GM12878 (cell line): ENCODE measurements around the gene PHACTR1. TPM values are rescaled to one million over a fixed set of nuclear protein-coding genes. Genes with fewer than 3 reads are reported as not detected.

Experiments
- ATAC-seq: fragments of 200-7000 bp; cut with Tn5 transposase; 3 replicates; pipeline ENCODE4 v1.9.1; 2020; ENCODE audit warnings: mild to moderate bottlenecking, moderate library complexity
- BruUV-seq: library from RNA; stranded (reverse); fragments of 400-500 nt; replicated peaks from 2 replicates; lab custom pipeline; 2021; lab: Mats Ljungman, UMichigan
- CTCF ChIA-PET: fragments of 300-600 bp; sonication (Branson Sonifier 250); formaldehyde crosslinking; extraction: SDS; loops from one replicate; lab custom pipeline; 2021; ENCODE audit warnings: inconsistent platforms; lab: Yijun Ruan, JAX
- POLR2A ChIA-PET: fragments of 350-600 bp; formaldehyde crosslinking; extraction: SDS; loops from one replicate; lab custom pipeline; 2021; ENCODE audit warnings: inconsistent platforms; lab: Charles Lee
- RAD21 ChIA-PET: fragments of 300-600 bp; sonication (Branson Sonifier 250); formaldehyde crosslinking; loops from one replicate; lab custom pipeline; 2023; ENCODE audit warnings: antibody characterized with exemption; ENCODE audit not compliant: unreplicated experiment; lab: Charles Lee
- SMC1A ChIA-PET: fragments of 300-600 bp; sonication (Branson Sonifier 250); formaldehyde crosslinking; loops from one replicate; lab custom pipeline; 2023; ENCODE audit not compliant: unreplicated experiment, uncharacterized antibody; lab: Charles Lee
- DNase-seq: peaks from one replicate; pipeline ENCODE4 v3.0.0-alpha.2; 2011; ENCODE audit warnings: low read depth, low spot score
- FAIRE-seq: peaks from 3 replicates; lab custom pipeline; 2011; peaks lifted over from hg19 to GRCh38; lab: Jason Lieb, UNC
- H2AFZ ChIP-seq: 2 replicates; pipeline ENCODE4 v1.6.0; 2011; ENCODE audit warnings: low read depth, low read length, control low read depth; ENCODE audit not compliant: control insufficient read depth
- H3K27ac ChIP-seq: 2 replicates; pipeline ENCODE4 v1.5.1; 2011; ENCODE audit warnings: control low read depth; ENCODE audit not compliant: control insufficient read depth, insufficient read depth
- H3K27me3 ChIP-seq, 2 experiments: replicated peaks in 1 of 2; 2 replicates each; pipeline versions ENCODE4 v1.6.0 to v1.6.1; 2011; ENCODE audit warnings: low read length in 1 of 2; ENCODE audit not compliant: control insufficient read depth in 2 of 2, insufficient read depth in 2 of 2
- H3K36me3 ChIP-seq, 2 experiments: 2 replicates each; pipeline ENCODE4 v1.5.1; 2011; ENCODE audit warnings: low read length in 1 of 2; ENCODE audit not compliant: control insufficient read depth in 2 of 2, insufficient read depth in 2 of 2
- H3K4me1 ChIP-seq: 2 replicates; pipeline ENCODE4 v1.6.1; 2011; ENCODE audit warnings: mild to moderate bottlenecking, low read length, moderate library complexity, mixed read lengths; ENCODE audit not compliant: control insufficient read depth, insufficient read depth
- H3K4me2 ChIP-seq: 2 replicates; pipeline ENCODE4 v1.6.0; 2011; ENCODE audit warnings: control low read depth; ENCODE audit not compliant: control insufficient read depth, insufficient read depth
- H3K4me3 ChIP-seq: fragments of 200-600 bp; sonication (generic); 2 replicates; pipeline ENCODE4 v1.5.1; 2016
- H3K79me2 ChIP-seq: 2 replicates; pipeline ENCODE4 v1.6.0; 2011; ENCODE audit warnings: low read length; ENCODE audit not compliant: control insufficient read depth, insufficient read depth
- H3K9ac ChIP-seq: 2 replicates; pipeline ENCODE4 v1.8.0; 2011; ENCODE audit warnings: low read length, control low read depth, mixed read lengths; ENCODE audit not compliant: control insufficient read depth, insufficient read depth
- H3K9me3 ChIP-seq: replicated peaks from 3 replicates; pipeline ENCODE4 v1.5.1; 2011; ENCODE audit warnings: mild to moderate bottlenecking, low read length; ENCODE audit not compliant: control insufficient read depth, insufficient read depth
- H4K20me1 ChIP-seq: 2 replicates; pipeline ENCODE4 v1.6.0; 2011; ENCODE audit not compliant: control insufficient read depth, insufficient read depth
- BCL11A ChIP-seq: IDR thresholded peaks from 2 replicates; pipeline ENCODE4 v1.6.1; 2011; ENCODE audit warnings: low read depth, low read length
- BHLHE40 ChIP-seq, 2 experiments: fragments of 450-650 bp in 1 of 2; IDR thresholded peaks; 2 replicates each; pipeline ENCODE4 v1.6.1; 2011 to 2017; ENCODE audit warnings: low read depth in 2 of 2, borderline replicate concordance in 1 of 2, improper control_type of control experiment in 1 of 2, low read length in 1 of 2, mild to moderate bottlenecking in 1 of 2
- CBX3 ChIP-seq: fragments of 200-600 bp; sonication (generic); IDR thresholded peaks from 2 replicates; pipeline ENCODE4 v1.6.1; 2016; ENCODE audit warnings: low read depth, borderline replicate concordance
- ELK1 ChIP-seq: IDR thresholded peaks from 2 replicates; pipeline ENCODE4 v1.6.1; 2012; ENCODE audit warnings: low read depth, low read length, improper control_type of control experiment
- GATAD2B ChIP-seq: fragments of 450-650 bp; conservative IDR thresholded peaks from 2 replicates; pipeline ENCODE4 v1.6.1; 2017; ENCODE audit warnings: low read depth, mild to moderate bottlenecking, moderate library complexity
- HDAC6 ChIP-seq: fragments of 200-600 bp; sonication (generic); IDR thresholded peaks from one replicate; pipeline ENCODE4 v1.8.0; 2017; ENCODE audit warnings: antibody characterized with exemption; ENCODE audit not compliant: unreplicated experiment
- LARP7 ChIP-seq: fragments of 450-650 bp; IDR thresholded peaks from 2 replicates; pipeline ENCODE4 v1.6.1; 2017; ENCODE audit warnings: mild to moderate bottlenecking
- MAX ChIP-seq: IDR thresholded peaks from 2 replicates; pipeline ENCODE4 v1.6.1; 2012; ENCODE audit warnings: low read depth, low read length, improper control_type of control experiment
- MXI1 ChIP-seq: fragments of 150-350 bp; IDR thresholded peaks from 2 replicates; pipeline ENCODE4 v1.6.1; 2011; ENCODE audit warnings: low read depth, mild to moderate bottlenecking, inconsistent platforms, low read length, improper control_type of control experiment
- NBN ChIP-seq: fragments of 450-650 bp; IDR thresholded peaks from 2 replicates; pipeline ENCODE4 v1.6.1; 2016
- NFYA ChIP-seq: IDR thresholded peaks from 2 replicates; pipeline ENCODE4 v1.6.1; 2011; ENCODE audit warnings: low read depth, mild to moderate bottlenecking, low read length, improper control_type of control experiment, borderline replicate concordance
- PML ChIP-seq: IDR thresholded peaks from 2 replicates; pipeline ENCODE4 v1.6.1; 2012; ENCODE audit warnings: low read length, inconsistent platforms
- SP1 ChIP-seq: IDR thresholded peaks from one replicate; pipeline ENCODE4 v1.6.1; 2011; ENCODE audit warnings: low read depth, low read length
- STAT3 ChIP-seq: IDR thresholded peaks from 2 replicates; pipeline ENCODE4 v1.6.1; 2011; ENCODE audit warnings: low read depth, low read length, improper control_type of control experiment
- TCF7 ChIP-seq: IDR thresholded peaks from 2 replicates; pipeline ENCODE4 v1.6.1; 2014; ENCODE audit warnings: antibody characterized with exemption, borderline replicate concordance
- ZBED1 ChIP-seq: IDR thresholded peaks from 2 replicates; pipeline ENCODE4 v1.6.1; 2016; ENCODE audit warnings: borderline replicate concordance
- WGBS: methylation state at CpG from one replicate; pipeline ENCODE4 v1.1.6; 2016; ENCODE audit warnings: low lambda C conversion rate; ENCODE audit not compliant: insufficient replicate concordance, insufficient coverage; ENCODE audit errors: missing lambda C conversion rate; 5-methylcytosine and 5-hydroxymethylcytosine counted together
- in situ Hi-C: fragments of 300-500 bp; cut with MboI; formaldehyde crosslinking; loops from 9 replicates; pipeline ENCODE4 v1.14.3; 2018; ENCODE audit warnings: mixed read lengths
- intact Hi-C: fragments of 100-400 bp; cut with micrococcal nuclease; formaldehyde crosslinking; loops from one replicate; pipeline ENCODE4 v1.14.2; 2022; ENCODE audit not compliant: unreplicated experiment
- polyA plus RNA-seq, 11 experiments: library from polyadenylated mRNA; depleted of rRNA in 4 of 11; unstranded in 6 of 11; stranded (reverse) in 5 of 11; fragments of >200 nt; fragmentation: Nextera tagmentation in 4 of 11; fragmentation: Illumina TruSeq in 1 of 11; extraction: Ambion mirVana in 4 of 11; extraction: Trizol in 1 of 11; gene quantifications; 1 replicate in 1 of 11; 2 replicates in 10 of 11; pipeline versions ENCODE4 v1.2.1 to v1.2.3, GENCODE V29; 2011 to 2016; ENCODE audit warnings: inconsistent platforms in 2 of 11, missing spikeins in 2 of 11, low read depth in 1 of 11
- total RNA-seq, 4 experiments: library from RNA; depleted of rRNA in 3 of 4; stranded (reverse); fragments of >200 nt in 3 of 4; fragmentation: Illumina TruSeq in 1 of 4; extraction: Trizol in 1 of 4; gene quantifications; 2 replicates each; pipeline versions ENCODE4 v1.2.1 to v1.2.3, GENCODE V29; 2013 to 2021
- TF ChIP-seq, protein P1 (sequence below): fragments of 450-650 bp; IDR thresholded peaks from 2 replicates; pipeline ENCODE4 v1.6.1; 2017; ENCODE audit warnings: antibody characterized with exemption, mild to moderate bottlenecking, moderate library complexity

The PHACTR1 gene
- total and polyA plus RNA-seq, 10 of the 15 experiments (the other 5 are each of a cell fraction or from before 2014, with no cell fraction given), result 34.2 to 94.6 (median 62.3) TPM

DNA sequence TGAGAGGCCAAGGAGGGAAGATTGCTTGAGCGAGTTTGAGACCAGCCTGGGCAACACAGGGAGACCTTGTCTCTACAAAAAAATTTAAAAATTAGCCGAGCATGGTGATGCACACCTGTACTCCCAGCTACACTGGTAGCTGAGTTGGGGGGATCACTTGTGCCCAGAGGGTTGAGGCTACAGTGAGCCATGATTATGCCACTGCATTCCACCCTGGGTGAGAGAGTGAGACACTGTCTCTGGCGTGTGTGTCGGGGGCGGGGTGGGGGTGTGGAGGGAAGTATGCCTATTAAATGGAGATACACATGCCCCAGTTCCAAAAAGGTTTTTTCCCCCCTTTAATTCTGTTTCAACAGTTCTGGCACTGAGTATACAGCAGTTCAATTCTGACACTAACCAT is 388.6 kb downstream of the PHACTR1 start:
- intact Hi-C loops (no loop called here), in situ Hi-C loops (no loop called here)
- no peak overlapping the region for H3K4me3 ChIP-seq
- no peak overlapping the region for H2AFZ ChIP-seq
- ChIA-PET RAD21 (no interaction called here), SMC1A (no interaction called here), POLR2A (no interaction called here)
- no peaks in the 10 kb centered on the region for H4K20me1 ChIP-seq
- H3K4me2 ChIP-seq, result no peak overlapping the region
- BruUV-seq, result no TSS peak
- no peak for DNase-seq
- no peaks in the 10 kb centered on the region for H3K9me3 ChIP-seq
- H3K27me3 ChIP-seq, result no peaks in the 10 kb centered on the region; a peak in 1 of 4 replicates
- no peak for ATAC-seq
- FAIRE-seq, result no peak
- H3K79me2 ChIP-seq, result no peaks in the 10 kb centered on the region
- 32% methylated on average over 5 of the region's 5 CpGs for WGBS
- no peak overlapping the region for H3K9ac ChIP-seq
- H3K27ac ChIP-seq, result no peak overlapping the region
- no peaks in the 10 kb centered on the region for H3K36me3 ChIP-seq
- TF ChIP-seq GATAD2B, result no peak
- no peak for TF ChIP-seq BHLHE40 (IDR thresholded peaks at IDR 0.05; ENCODE audit: borderline replicate concordance in 1 of 2, low read depth in 2 of 2, low read length in 1 of 2)
- no peak for TF ChIP-seq TCF7
- TF ChIP-seq BCL11A, result no peak
- no peak for TF ChIP-seq ELK1
- TF ChIP-seq LARP7, result no peak
- no peak for TF ChIP-seq NFYA
- TF ChIP-seq, all 136 proteins: peak for 0
- CTCF ChIA-PET, result no interaction called here
- H3K4me1 ChIP-seq, result no peaks in the 10 kb centered on the region

DNA sequence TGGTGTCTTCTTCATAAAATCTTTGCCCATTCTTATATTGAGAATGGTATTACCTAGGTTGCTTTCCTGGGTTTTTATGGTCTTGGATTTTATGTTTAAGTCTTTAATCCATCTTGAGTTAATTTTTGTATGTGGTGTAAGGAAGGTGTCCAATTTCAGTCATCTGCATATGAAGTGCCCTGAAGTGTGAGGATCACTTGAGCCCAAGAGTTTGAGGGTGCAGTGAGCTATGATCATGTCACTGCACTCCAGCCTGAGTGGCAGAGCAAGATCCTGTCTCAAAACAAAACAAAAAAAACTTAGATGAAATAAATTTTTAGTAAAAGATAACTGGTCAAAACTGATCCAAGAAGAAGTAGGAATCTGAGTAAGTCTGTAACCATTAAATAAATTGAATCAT is 396.4 kb downstream of the PHACTR1 start:
- no peak overlapping the region for H2AFZ ChIP-seq
- no peak for DNase-seq
- H3K27me3 ChIP-seq, result no peaks in the 10 kb centered on the region; a peak in 1 of 4 replicates
- no peaks in the 10 kb centered on the region for H3K79me2 ChIP-seq
- H3K4me1 ChIP-seq, result no peaks in the 10 kb centered on the region
- BruUV-seq, result no TSS peak
- intact Hi-C loops (no loop called here), in situ Hi-C loops (no loop called here)
- no peak overlapping the region for H3K9ac ChIP-seq
- ChIA-PET SMC1A (no interaction called here), POLR2A (no interaction called here), RAD21 (no interaction called here), CTCF (no interaction called here)
- no peak overlapping the region for H3K27ac ChIP-seq
- no peak overlapping the region for H3K4me2 ChIP-seq
- no peak for ATAC-seq
- H3K4me3 ChIP-seq, result no peak overlapping the region
- H3K9me3 ChIP-seq, result no peaks in the 10 kb centered on the region
- no peaks in the 10 kb centered on the region for H4K20me1 ChIP-seq
- no peaks in the 10 kb centered on the region for H3K36me3 ChIP-seq
- no peak for FAIRE-seq
- TF ChIP-seq ZBED1 (no peak), HDAC6 (no peak), MAX (no peak), NBN (no peak), CBX3 (no peak), SP1 (no peak), STAT3 (no peak), PML (no peak), MXI1 (no peak)
- TF ChIP-seq, protein P1, sequence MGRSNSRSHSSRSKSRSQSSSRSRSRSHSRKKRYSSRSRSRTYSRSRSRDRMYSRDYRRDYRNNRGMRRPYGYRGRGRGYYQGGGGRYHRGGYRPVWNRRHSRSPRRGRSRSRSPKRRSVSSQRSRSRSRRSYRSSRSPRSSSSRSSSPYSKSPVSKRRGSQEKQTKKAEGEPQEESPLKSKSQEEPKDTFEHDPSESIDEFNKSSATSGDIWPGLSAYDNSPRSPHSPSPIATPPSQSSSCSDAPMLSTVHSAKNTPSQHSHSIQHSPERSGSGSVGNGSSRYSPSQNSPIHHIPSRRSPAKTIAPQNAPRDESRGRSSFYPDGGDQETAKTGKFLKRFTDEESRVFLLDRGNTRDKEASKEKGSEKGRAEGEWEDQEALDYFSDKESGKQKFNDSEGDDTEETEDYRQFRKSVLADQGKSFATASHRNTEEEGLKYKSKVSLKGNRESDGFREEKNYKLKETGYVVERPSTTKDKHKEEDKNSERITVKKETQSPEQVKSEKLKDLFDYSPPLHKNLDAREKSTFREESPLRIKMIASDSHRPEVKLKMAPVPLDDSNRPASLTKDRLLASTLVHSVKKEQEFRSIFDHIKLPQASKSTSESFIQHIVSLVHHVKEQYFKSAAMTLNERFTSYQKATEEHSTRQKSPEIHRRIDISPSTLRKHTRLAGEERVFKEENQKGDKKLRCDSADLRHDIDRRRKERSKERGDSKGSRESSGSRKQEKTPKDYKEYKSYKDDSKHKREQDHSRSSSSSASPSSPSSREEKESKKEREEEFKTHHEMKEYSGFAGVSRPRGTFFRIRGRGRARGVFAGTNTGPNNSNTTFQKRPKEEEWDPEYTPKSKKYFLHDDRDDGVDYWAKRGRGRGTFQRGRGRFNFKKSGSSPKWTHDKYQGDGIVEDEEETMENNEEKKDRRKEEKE, result no peak
